Activated T-cell treated with anti-CD3 and anti-CD28 coated beads, Interleukin-2, amount 50 U/mL, for 24 hours (primary cell): Measurements from ENCODE around the gene EPYC.
"Not testable (repeated sequence)": the region's sequence is repeated elsewhere in the genome, so short reads cannot be mapped to it uniquely, and the experiment has no call there.

Experiments
- DNase-seq: peaks from one replicate; pipeline ENCODE4 v3.0.0-alpha.2; 2020
- H3K27ac Mint-ChIP-seq: 2 replicates; pipeline ENCODE4 v1.8.0; 2020; ENCODE audit warnings: mild to moderate bottlenecking, mixed read lengths
- H3K27me3 Mint-ChIP-seq: 2 replicates; pipeline ENCODE4 v1.8.0; 2020; ENCODE audit warnings: mixed read lengths
- H3K36me3 Mint-ChIP-seq: 2 replicates; pipeline ENCODE4 v1.8.0; 2020; ENCODE audit warnings: low read depth, mixed read lengths
- H3K4me1 Mint-ChIP-seq: 2 replicates; pipeline ENCODE4 v1.8.0; 2020; ENCODE audit warnings: low read depth, mixed read lengths
- H3K4me3 Mint-ChIP-seq: 2 replicates; pipeline ENCODE4 v1.8.0; 2020; ENCODE audit warnings: mild to moderate bottlenecking, moderate library complexity, mixed read lengths
- H3K9me3 Mint-ChIP-seq: 2 replicates; pipeline ENCODE4 v1.8.0; 2020; ENCODE audit warnings: mixed read lengths

Gene EPYC

GRCh38 chr12:91007531-91008290 lies 2.9 kb upstream of the EPYC start:
- no peak overlapping the region for H3K27ac Mint-ChIP-seq
- no peak overlapping the region for H3K4me3 Mint-ChIP-seq
- no peak for DNase-seq

GRCh38 chr12:91003737-91004136 lies 1.0 kb downstream of the EPYC start:
- no peaks in the 10 kb centered on the region for H3K36me3 Mint-ChIP-seq
- H3K4me1 Mint-ChIP-seq, result peaks cover 12% of the 10 kb centered on the region
- H3K27me3 Mint-ChIP-seq, result no peaks in the 10 kb centered on the region
- DNase-seq, result no peak
- no peaks in the 10 kb centered on the region for H3K9me3 Mint-ChIP-seq
- H3K4me3 Mint-ChIP-seq, result no peak overlapping the region
- H3K27ac Mint-ChIP-seq, result no peak overlapping the region

More at GRCh38 chr12:91007531-91008290, 2.9 kb upstream of the EPYC start:
- Mint-ChIP-seq H3K9me3 (no peaks in the 10 kb centered on the region), H3K4me1 (peaks cover 16% of the 10 kb centered on the region), H3K27me3 (no peaks in the 10 kb centered on the region), H3K36me3 (no peaks in the 10 kb centered on the region)

GRCh38 chr12:91001306-91001705 lies 3.5 kb downstream of the EPYC start:
- H3K36me3 Mint-ChIP-seq, result no peaks in the 10 kb centered on the region
- no peak for DNase-seq
- H3K27ac Mint-ChIP-seq, result no peak overlapping the region
- no peak overlapping the region for H3K4me3 Mint-ChIP-seq
- no peaks in the 10 kb centered on the region for H3K27me3 Mint-ChIP-seq
- no peaks in the 10 kb centered on the region for H3K4me1 Mint-ChIP-seq
- no peaks in the 10 kb centered on the region for H3K9me3 Mint-ChIP-seq

- DNase-seq, result no peak
- Mint-ChIP-seq H3K27me3 (no peaks in the 10 kb centered on the region), H3K9me3 (no peaks in the 10 kb centered on the region), H3K4me1 (no peaks in the 10 kb centered on the region), H3K4me3 (no peak overlapping the region), H3K27ac (no peak overlapping the region), H3K36me3 (no peaks in the 10 kb centered on the region)
Observed at GRCh38 chr12:90999966-91000365, 4.8 kb downstream of the EPYC start.

- no peak overlapping the region for H3K4me3 Mint-ChIP-seq
- no peaks in the 10 kb centered on the region for H3K9me3 Mint-ChIP-seq
- no peaks in the 10 kb centered on the region for H3K36me3 Mint-ChIP-seq
- no peak overlapping the region for H3K27ac Mint-ChIP-seq
- H3K27me3 Mint-ChIP-seq, result no peaks in the 10 kb centered on the region
- DNase-seq, result no peak
- H3K4me1 Mint-ChIP-seq, result no peaks in the 10 kb centered on the region
Observed at GRCh38 chr12:90999527-90999926, 5.2 kb downstream of the EPYC start.

GRCh38 chr12:90995010-90995409 lies 9.8 kb downstream of the EPYC start:
- Mint-ChIP-seq H3K27me3 (no peaks in the 10 kb centered on the region), H3K36me3 (no peaks in the 10 kb centered on the region), H3K4me1 (no peaks in the 10 kb centered on the region), H3K9me3 (no peaks in the 10 kb centered on the region), H3K4me3 (no peak overlapping the region), H3K27ac (no peak overlapping the region)
- no peak for DNase-seq

- DNase-seq, result no peak
- Mint-ChIP-seq H3K4me3 (no peak overlapping the region), H3K9me3 (no peaks in the 10 kb centered on the region), H3K4me1 (no peaks in the 10 kb centered on the region), H3K27me3 (no peaks in the 10 kb centered on the region), H3K27ac (no peak overlapping the region), H3K36me3 (no peaks in the 10 kb centered on the region)
Observed at GRCh38 chr12:90991952-90992465, 12.8 kb downstream of the EPYC start.

GRCh38 chr12:90990611-90991010 lies 14.2 kb downstream of the EPYC start:
- Mint-ChIP-seq H3K27me3 (no peaks in the 10 kb centered on the region), H3K4me3 (no peak overlapping the region), H3K9me3 (no peaks in the 10 kb centered on the region), H3K4me1 (no peaks in the 10 kb centered on the region), H3K27ac (no peak overlapping the region), H3K36me3 (no peaks in the 10 kb centered on the region)
- DNase-seq, result no peak

- no peak overlapping the region for H3K4me3 Mint-ChIP-seq
- H3K27ac Mint-ChIP-seq, result no peak overlapping the region
- no peaks in the 10 kb centered on the region for H3K27me3 Mint-ChIP-seq
- DNase-seq, result no peak
- H3K4me1 Mint-ChIP-seq, result no peaks in the 10 kb centered on the region
- no peaks in the 10 kb centered on the region for H3K9me3 Mint-ChIP-seq
- no peaks in the 10 kb centered on the region for H3K36me3 Mint-ChIP-seq
Observed at GRCh38 chr12:90989686-90990111, 15.1 kb downstream of the EPYC start.

- no peaks in the 10 kb centered on the region for H3K9me3 Mint-ChIP-seq
- H3K27ac Mint-ChIP-seq, result no peak overlapping the region
- H3K4me1 Mint-ChIP-seq, result no peaks in the 10 kb centered on the region
- no peak for DNase-seq
- peaks cover 4% of the 10 kb centered on the region for H3K27me3 Mint-ChIP-seq
- H3K4me3 Mint-ChIP-seq, result no peak overlapping the region
- H3K36me3 Mint-ChIP-seq, result no peaks in the 10 kb centered on the region
Observed at GRCh38 chr12:90987520-90987919, 17.3 kb downstream of the EPYC start.

- Mint-ChIP-seq H3K4me3 (no peak overlapping the region), H3K27me3 (peaks cover 4% of the 10 kb centered on the region), H3K4me1 (no peaks in the 10 kb centered on the region), H3K36me3 (no peaks in the 10 kb centered on the region), H3K27ac (no peak overlapping the region), H3K9me3 (no peaks in the 10 kb centered on the region)
- DNase-seq, result no peak
Observed at GRCh38 chr12:90987101-90987500, 17.7 kb downstream of the EPYC start.

GRCh38 chr12:90985331-90985730 lies 19.4 kb downstream of the EPYC start:
- not testable (repeated sequence) for DNase-seq, H3K4me1 Mint-ChIP-seq, H3K9me3 Mint-ChIP-seq, H3K27ac Mint-ChIP-seq, H3K36me3 Mint-ChIP-seq, H3K4me3 Mint-ChIP-seq, H3K27me3 Mint-ChIP-seq

- Mint-ChIP-seq H3K27ac (no peak overlapping the region), H3K4me3 (no peak overlapping the region), H3K9me3 (no peaks in the 10 kb centered on the region), H3K27me3 (peaks cover 4% of the 10 kb centered on the region), H3K36me3 (no peaks in the 10 kb centered on the region), H3K4me1 (no peaks in the 10 kb centered on the region)
- DNase-seq, result no peak
Observed at GRCh38 chr12:90984114-90984513, 20.7 kb downstream of the EPYC start.

- Mint-ChIP-seq H3K4me3 (no peak overlapping the region), H3K27me3 (peaks cover 4% of the 10 kb centered on the region), H3K9me3 (no peaks in the 10 kb centered on the region), H3K27ac (no peak overlapping the region), H3K4me1 (no peaks in the 10 kb centered on the region), H3K36me3 (no peaks in the 10 kb centered on the region)
- DNase-seq, result no peak
Observed at GRCh38 chr12:90982170-90982569, 22.6 kb downstream of the EPYC start.

GRCh38 chr12:90979951-90980350 lies 24.8 kb downstream of the EPYC start:
- Mint-ChIP-seq H3K4me3 (no peak overlapping the region), H3K27me3 (peaks cover 4% of the 10 kb centered on the region), H3K36me3 (no peaks in the 10 kb centered on the region), H3K27ac (no peak overlapping the region), H3K9me3 (no peaks in the 10 kb centered on the region), H3K4me1 (no peaks in the 10 kb centered on the region)
- DNase-seq, result no peak
